Transverse colon (tissue), 4 donors: ENCODE results near the gene PCID2. TPM values are rescaled to one million over a fixed set of nuclear protein-coding genes. Genes with fewer than 3 reads are reported as not detected.

Experiments
- DNase-seq: peaks from one replicate; pipeline ENCODE4 v3.0.0-alpha.2; 2019
- H3K27ac ChIP-seq, 4 donors: fragments of 200-600 bp; sonication (generic); 2 replicates each; pipeline ENCODE4 v1.5.1; 2016 to 2018; ENCODE audit warnings: inconsistent platforms in 4 of 4
- H3K27me3 ChIP-seq: fragments of 200-600 bp; sonication (generic); 2 replicates; pipeline ENCODE4 v1.5.1; 2017; ENCODE audit warnings: inconsistent platforms
- H3K36me3 ChIP-seq, 4 donors: fragments of 200-600 bp; sonication (generic); 2 replicates each; pipeline ENCODE4 v1.5.1; 2017 to 2019; ENCODE audit warnings: inconsistent platforms in 4 of 4
- H3K4me1 ChIP-seq, 4 donors: fragments of 200-600 bp; sonication (generic); 2 replicates each; pipeline ENCODE4 v1.5.1; 2017 to 2020; ENCODE audit warnings: inconsistent platforms in 4 of 4
- H3K4me3 ChIP-seq, 4 donors: fragments of 200-600 bp; sonication (generic); 1 replicate in 1 of 4; 2 replicates in 3 of 4; pipeline versions ENCODE4 v1.5.1 to v1.6.1; 2017 to 2019; ENCODE audit warnings: inconsistent platforms in 4 of 4
- H3K9me3 ChIP-seq, 2 donors: fragments of 200-600 bp; sonication (generic); 2 replicates each; pipeline ENCODE4 v1.5.1; 2017 to 2019; ENCODE audit warnings: inconsistent platforms in 2 of 2
- EP300 ChIP-seq: sonication (generic); formaldehyde crosslinking; IDR thresholded peaks from one replicate; pipeline ENCODE4 v1.6.1; 2017; ENCODE audit warnings: antibody characterized with exemption, low read depth
- POLR2A ChIP-seq: fragments of 450-650 bp; IDR thresholded peaks from one replicate; pipeline ENCODE4 v1.6.1; 2016; ENCODE audit warnings: antibody characterized with exemption, mild to moderate bottlenecking, moderate library complexity
- POLR2AphosphoS5 ChIP-seq, 3 donors: sonication (generic); formaldehyde crosslinking; IDR thresholded peaks; one replicate each; pipeline ENCODE4 v1.6.1; 2016; ENCODE audit warnings: antibody characterized with exemption in 3 of 3
- WGBS, 2 donors: methylation state at CpG; one replicate each; pipeline ENCODE4 v1.1.5; 2018; ENCODE audit warnings: low coverage in 1 of 2; 5-methylcytosine and 5-hydroxymethylcytosine counted together
- in situ Hi-C, 4 donors: fragments of 200-750 bp; cut with MboI; loops; one replicate each; pipeline versions ENCODE4 v1.15.0 to v1.15.1; 2017; ENCODE audit warnings: low sequenced_read_pairs in 3 of 4, low pct_ligation_motif_present in 1 of 4, low pct_unique_long_range_greater_than_20kb in 1 of 4
- intact Hi-C: fragments of 100-400 bp; cut with DNase I; formaldehyde crosslinking; loops from one replicate; pipeline ENCODE4 v1.15.1; 2023; ENCODE audit warnings: low total_unique reads
- total RNA-seq, 4 donors: library from RNA; depleted of rRNA; stranded (reverse); fragments of >200 nt; gene quantifications; one replicate each; pipeline ENCODE4 v1.1.0, GENCODE V29; 2016
- TF ChIP-seq, protein P1 (sequence below), 5 experiments: fragments of 200-600 bp in 3 of 5; fragments of 450-650 bp in 2 of 5; sonication (generic) in 3 of 5; IDR thresholded peaks; 1 replicate in 2 of 5; 2 replicates in 3 of 5; pipeline ENCODE4 v1.5.1; 2016 to 2017; ENCODE audit warnings: antibody characterized with exemption in 5 of 5, inconsistent platforms in 3 of 5, mild to moderate bottlenecking in 2 of 5, moderate library complexity in 1 of 5

PCID2 gene
- total RNA-seq, 4 donors from 2014 or later, result 13.1 to 87.6 (median 41.3) TPM

DNA sequence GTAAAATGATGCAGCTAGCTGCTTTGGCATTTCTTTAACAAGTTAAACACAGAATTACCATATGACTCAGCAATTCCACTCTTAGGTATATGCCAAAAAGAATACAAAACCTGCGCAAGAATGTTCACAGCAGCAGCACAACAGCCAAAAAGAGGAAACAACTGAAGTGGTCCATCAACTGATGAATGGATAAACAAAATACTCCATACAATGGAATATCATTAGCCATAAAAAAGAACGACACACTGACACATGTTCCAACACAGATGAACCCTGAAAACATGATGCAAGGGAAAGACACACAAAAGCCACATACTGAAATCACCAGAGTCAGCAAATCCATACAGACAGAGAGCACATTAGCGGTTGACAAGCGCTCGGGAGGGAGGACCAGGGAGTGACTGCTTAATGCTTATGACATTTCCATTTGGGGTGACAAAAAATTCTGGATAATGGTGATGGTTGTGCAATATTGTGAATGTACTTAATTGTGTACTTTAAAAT is 3.0 kb downstream of the PCID2 start:
- no peak overlapping the region for H3K4me3 ChIP-seq
- H3K4me1 ChIP-seq, result peaks cover 22 to 51% (median 33%) of the 10 kb centered on the region in 4 donors
- intact Hi-C loops, result no loop called here
- in situ Hi-C loops, result no loop called here
- no peak for TF ChIP-seq POLR2A
- TF ChIP-seq EP300, result no peak
- no peak for DNase-seq
- WGBS, 2 donors, result 61 to 73% methylated on average over 5 of the region's 5 CpGs
- H3K27ac ChIP-seq, result no peak overlapping the region
- H3K36me3 ChIP-seq, result no peaks in the 10 kb centered on the region
- no peaks in the 10 kb centered on the region for H3K27me3 ChIP-seq
- H3K9me3 ChIP-seq, result no peaks in the 10 kb centered on the region

GRCh38 chr13:113204378-113204734 is 4.1 kb downstream of the PCID2 start:
- no peaks in the 10 kb centered on the region for H3K27me3 ChIP-seq
- H3K9me3 ChIP-seq, result no peaks in the 10 kb centered on the region
- H3K4me3 ChIP-seq, result no peak overlapping the region
- 86% methylated on average over 5 of the region's 5 CpGs; no CpG with 5 or more reads in 1 of the 2 donors for WGBS, 2 donors
- intact Hi-C loops (no loop called here), in situ Hi-C loops (no loop called here)
- no peak for DNase-seq
- H3K27ac ChIP-seq, result peak overlapping the region in 3 of 4 donors; percentile 0 to 39 (median 5)
- no peak for TF ChIP-seq POLR2A
- TF ChIP-seq EP300, result no peak
- TF ChIP-seq, protein P1, sequence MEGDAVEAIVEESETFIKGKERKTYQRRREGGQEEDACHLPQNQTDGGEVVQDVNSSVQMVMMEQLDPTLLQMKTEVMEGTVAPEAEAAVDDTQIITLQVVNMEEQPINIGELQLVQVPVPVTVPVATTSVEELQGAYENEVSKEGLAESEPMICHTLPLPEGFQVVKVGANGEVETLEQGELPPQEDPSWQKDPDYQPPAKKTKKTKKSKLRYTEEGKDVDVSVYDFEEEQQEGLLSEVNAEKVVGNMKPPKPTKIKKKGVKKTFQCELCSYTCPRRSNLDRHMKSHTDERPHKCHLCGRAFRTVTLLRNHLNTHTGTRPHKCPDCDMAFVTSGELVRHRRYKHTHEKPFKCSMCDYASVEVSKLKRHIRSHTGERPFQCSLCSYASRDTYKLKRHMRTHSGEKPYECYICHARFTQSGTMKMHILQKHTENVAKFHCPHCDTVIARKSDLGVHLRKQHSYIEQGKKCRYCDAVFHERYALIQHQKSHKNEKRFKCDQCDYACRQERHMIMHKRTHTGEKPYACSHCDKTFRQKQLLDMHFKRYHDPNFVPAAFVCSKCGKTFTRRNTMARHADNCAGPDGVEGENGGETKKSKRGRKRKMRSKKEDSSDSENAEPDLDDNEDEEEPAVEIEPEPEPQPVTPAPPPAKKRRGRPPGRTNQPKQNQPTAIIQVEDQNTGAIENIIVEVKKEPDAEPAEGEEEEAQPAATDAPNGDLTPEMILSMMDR (IDR thresholded peaks at IDR 0.05), result no peak
- no peak for TF ChIP-seq POLR2AphosphoS5 (IDR thresholded peaks at IDR 0.05)
- peaks cover 0 to 10% (median 2%) of the 10 kb centered on the region in 4 donors for H3K36me3 ChIP-seq
- peaks cover 15 to 45% (median 31%) of the 10 kb centered on the region in 4 donors for H3K4me1 ChIP-seq

GRCh38 chr13:113203507-113204377 is 4.7 kb downstream of the PCID2 start:
- no peaks in the 10 kb centered on the region for H3K9me3 ChIP-seq
- intact Hi-C loops, result no loop called here
- no peaks in the 10 kb centered on the region for H3K27me3 ChIP-seq
- no peak for DNase-seq
- H3K4me3 ChIP-seq, result no peak overlapping the region
- H3K27ac ChIP-seq, result peak overlapping the region in 3 of 4 donors; percentile 13 to 39 (median 23)
- H3K36me3 ChIP-seq, result peaks cover 0 to 16% (median 5%) of the 10 kb centered on the region in 4 donors
- peak; percentile 47 to 85 (median 57) for TF ChIP-seq POLR2AphosphoS5 (IDR thresholded peaks at IDR 0.05)
- TF ChIP-seq, protein P1 (IDR thresholded peaks at IDR 0.05), result no peak
- in situ Hi-C loops, result no loop called here
- H3K4me1 ChIP-seq, result peaks cover 15 to 45% (median 31%) of the 10 kb centered on the region in 4 donors
- 86 to 100% methylated on average over 1 to 12 of the region's 12 CpGs for WGBS, 2 donors

- no peak for TF ChIP-seq POLR2A
- in situ Hi-C loops, result no loop called here
- Histone ChIP-seq H3K27me3 (no peaks in the 10 kb centered on the region), H3K4me3 (no peak overlapping the region), H3K36me3 (peaks cover 0 to 24% (median 8%) of the 10 kb centered on the region in 4 donors), H3K4me1 (peaks cover 15 to 45% (median 29%) of the 10 kb centered on the region in 4 donors), H3K9me3 (no peaks in the 10 kb centered on the region), H3K27ac (no peak overlapping the region)
- intact Hi-C loops, result no loop called here
- 93 to 94% methylated on average over 4 of the region's 4 CpGs for WGBS, 2 donors
- DNase-seq, result no peak
These were observed 5.6 kb downstream of the PCID2 start for GRCh38 chr13:113202912-113203311.

- intact Hi-C loops (no loop called here), in situ Hi-C loops (no loop called here)
- no peak overlapping the region for H3K27ac ChIP-seq
- WGBS, 2 donors, result 71 to 79% methylated on average over 2 of the region's 2 CpGs
- peaks cover 5 to 34% (median 20%) of the 10 kb centered on the region in 4 donors for H3K4me1 ChIP-seq
- no peak overlapping the region for H3K4me3 ChIP-seq
- H3K36me3 ChIP-seq, result peaks cover 0 to 35% (median 10%) of the 10 kb centered on the region in 4 donors
- no peaks in the 10 kb centered on the region for H3K27me3 ChIP-seq
- TF ChIP-seq, protein P1 (IDR thresholded peaks at IDR 0.05), result no peak
- no peak for TF ChIP-seq POLR2A
- no peaks in the 10 kb centered on the region for H3K9me3 ChIP-seq
- no peak for DNase-seq
These were observed 6.7 kb downstream of the PCID2 start for GRCh38 chr13:113201815-113202214.
